Measurements from ENCODE around the gene SPSB1. TPM values are rescaled to one million over a fixed set of nuclear protein-coding genes. Genes with fewer than 3 reads are reported as not detected.

SPSB1 gene
- total RNA-seq, 4 donors from 2014 or later = 18.9 to 64.9 (median 41.8) TPM

GRCh38 chr1:9410737-9411297 is 118.1 kb downstream of the SPSB1 start:
- no peak for TF ChIP-seq CTCF (IDR thresholded peaks at IDR 0.05)
- TF ChIP-seq EP300 (IDR thresholded peaks at IDR 0.05) = peak in 1 of 2 donors; percentile 6

GRCh38 chr1:9413071-9413876 is 120.6 kb downstream of the SPSB1 start:
- peak; percentile 59 to 65 for DNase-seq (ENCODE audit: low spot score in 2 of 2)
- no peaks in the 10 kb centered on the region for H3K9me3 ChIP-seq
- H3K36me3 ChIP-seq = no peaks in the 10 kb centered on the region
- H3K4me3 ChIP-seq = peak overlapping the region in 1 of 4 donors; percentile 11
- H3K4me1 ChIP-seq = peaks cover 0 to 36% (median 23%) of the 10 kb centered on the region in 4 donors
- H3K27ac ChIP-seq = peak overlapping the region; percentile 47 to 88 (median 83)
- H3K27me3 ChIP-seq = no peaks in the 10 kb centered on the region
- no peak for TF ChIP-seq POLR2A (IDR thresholded peaks at IDR 0.05)
- peak in 1 of 2 donors; percentile 78 for TF ChIP-seq EP300 (IDR thresholded peaks at IDR 0.05)
- WGBS, 2 donors = 21 to 25% methylated on average over 13 of the region's 17 CpGs

More at GRCh38 chr1:9410737-9411297, 118.1 kb downstream of the SPSB1 start:
- Histone ChIP-seq H3K36me3 (no peaks in the 10 kb centered on the region), H3K4me1 (peaks cover 0 to 36% (median 23%) of the 10 kb centered on the region in 4 donors), H3K27ac (no peak overlapping the region), H3K9me3 (no peaks in the 10 kb centered on the region), H3K27me3 (no peaks in the 10 kb centered on the region), H3K4me3 (no peak overlapping the region)
- DNase-seq (ENCODE audit: low spot score in 2 of 2) = peak in 1 of 2 donors; percentile 18
- 57 to 61% methylated on average over 7 of the region's 7 CpGs for WGBS, 2 donors

- TF ChIP-seq CTCF (IDR thresholded peaks at IDR 0.05) = no peak
- TF ChIP-seq EP300 (IDR thresholded peaks at IDR 0.05) = peak in 1 of 2 donors; percentile 13
- no peak for TF ChIP-seq POLR2A (IDR thresholded peaks at IDR 0.05)
- Histone ChIP-seq H3K4me3 (peak overlapping the region in 1 of 4 donors; percentile 11), H3K4me1 (peaks cover 0 to 36% (median 23%) of the 10 kb centered on the region in 4 donors), H3K36me3 (no peaks in the 10 kb centered on the region), H3K27me3 (no peaks in the 10 kb centered on the region), H3K9me3 (no peaks in the 10 kb centered on the region), H3K27ac (peak overlapping the region; percentile 47 to 88 (median 83))
- peak in 1 of 2 donors; percentile 60 for DNase-seq (ENCODE audit: low spot score in 2 of 2)
- 34 to 37% methylated on average over 4 of the region's 4 CpGs for WGBS, 2 donors
These were observed 121.2 kb downstream of the SPSB1 start for GRCh38 chr1:9413877-9414213.

GRCh38 chr1:9416506-9416905 is 123.8 kb downstream of the SPSB1 start:
- Histone ChIP-seq H3K36me3 (no peaks in the 10 kb centered on the region), H3K27ac (no peak overlapping the region), H3K4me1 (peaks cover 0 to 36% (median 23%) of the 10 kb centered on the region in 4 donors), H3K27me3 (no peaks in the 10 kb centered on the region), H3K4me3 (no peak overlapping the region), H3K9me3 (no peaks in the 10 kb centered on the region)
- no peak for DNase-seq (ENCODE audit: low spot score in 2 of 2)
- 89 to 92% methylated on average over 9 of the region's 9 CpGs for WGBS, 2 donors
- no peak for TF ChIP-seq EP300 (IDR thresholded peaks at IDR 0.05)
- no peak for TF ChIP-seq POLR2A (IDR thresholded peaks at IDR 0.05)
- no peak for TF ChIP-seq CTCF (IDR thresholded peaks at IDR 0.05)

GRCh38 chr1:9416918-9417500 is 124.3 kb downstream of the SPSB1 start:
- DNase-seq (ENCODE audit: low spot score in 2 of 2) = no peak
- Histone ChIP-seq H3K27ac (no peak overlapping the region), H3K4me1 (peaks cover 0 to 33% (median 22%) of the 10 kb centered on the region in 4 donors), H3K36me3 (no peaks in the 10 kb centered on the region), H3K4me3 (no peak overlapping the region), H3K27me3 (no peaks in the 10 kb centered on the region), H3K9me3 (no peaks in the 10 kb centered on the region)
- WGBS, 2 donors = 95% methylated on average over 17 to 18 of the region's 18 CpGs
- TF ChIP-seq EP300 (IDR thresholded peaks at IDR 0.05) = no peak
- no peak for TF ChIP-seq POLR2A (IDR thresholded peaks at IDR 0.05)
- no peak for TF ChIP-seq CTCF (IDR thresholded peaks at IDR 0.05)
